ENCODE measurements around the gene METTL5.
"Not testable (repeated sequence)": the region's sequence is repeated elsewhere in the genome, so short reads cannot be mapped to it uniquely, and the experiment has no call there.

The METTL5 gene

DNA sequence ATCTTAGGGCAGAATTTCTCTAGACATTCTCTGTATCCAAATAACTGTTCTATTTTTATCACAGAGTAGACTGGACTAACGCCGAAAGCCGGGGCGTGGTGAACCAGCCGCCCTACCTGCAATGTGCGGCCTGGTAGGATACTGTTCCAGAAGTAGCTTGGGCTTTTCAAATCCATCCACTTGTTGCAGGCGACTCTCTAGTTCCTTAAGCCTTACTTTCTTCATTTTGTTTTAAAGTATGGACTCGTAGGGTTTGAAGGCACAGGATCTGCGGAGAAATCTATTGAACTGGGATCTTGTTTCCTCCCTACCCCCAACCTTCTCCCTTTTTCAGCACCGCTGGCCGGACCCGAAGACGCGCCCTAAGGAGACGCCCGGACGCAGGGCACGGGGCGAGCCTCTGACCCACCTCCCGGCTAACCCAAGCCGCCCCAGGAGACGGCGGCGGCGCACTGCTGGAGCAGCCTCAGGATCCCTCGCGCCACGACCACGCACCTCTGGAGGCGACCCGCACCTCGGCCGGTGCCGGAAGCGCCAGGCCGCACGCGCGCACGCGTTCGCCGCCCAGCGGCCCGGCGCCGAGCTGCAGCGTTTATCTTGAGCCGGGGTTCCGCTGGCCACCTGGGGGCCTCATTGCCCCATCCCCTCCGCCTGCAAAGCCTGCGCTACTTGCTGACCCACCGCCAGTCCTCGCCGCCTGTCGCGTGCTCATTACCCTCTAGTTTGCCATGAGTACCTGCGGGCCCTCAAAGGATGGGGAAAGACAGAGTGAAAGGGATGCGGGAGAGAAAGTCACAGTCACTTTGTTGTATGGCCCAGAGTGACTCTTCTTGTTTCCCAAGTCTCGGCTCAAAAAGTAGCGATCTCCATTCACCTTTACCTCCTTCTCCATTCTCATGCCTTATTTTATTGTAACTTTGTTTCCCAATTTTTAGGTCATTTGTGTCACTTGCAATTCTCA lies at the start of gene METTL5:
TSS of gene METTL5 (minus strand) at position 533 of the 961 bp plus-strand sequence. CDS start at position 225, 308 bp downstream.
- DNase-seq (ENCODE audit: low read depth): peak; percentile 72

GRCh38 chr2:169871994-169872393 lies 47.3 kb upstream of the METTL5 start:
- no peak for DNase-seq (ENCODE audit: low read depth)

- not testable (repeated sequence) for DNase-seq (ENCODE audit: low read depth)
Measured at GRCh38 chr2:169871369-169871768, 46.7 kb upstream of the METTL5 start.

- no peak for DNase-seq (ENCODE audit: low read depth)
Measured at GRCh38 chr2:169868951-169869350, 44.2 kb upstream of the METTL5 start.

DNA sequence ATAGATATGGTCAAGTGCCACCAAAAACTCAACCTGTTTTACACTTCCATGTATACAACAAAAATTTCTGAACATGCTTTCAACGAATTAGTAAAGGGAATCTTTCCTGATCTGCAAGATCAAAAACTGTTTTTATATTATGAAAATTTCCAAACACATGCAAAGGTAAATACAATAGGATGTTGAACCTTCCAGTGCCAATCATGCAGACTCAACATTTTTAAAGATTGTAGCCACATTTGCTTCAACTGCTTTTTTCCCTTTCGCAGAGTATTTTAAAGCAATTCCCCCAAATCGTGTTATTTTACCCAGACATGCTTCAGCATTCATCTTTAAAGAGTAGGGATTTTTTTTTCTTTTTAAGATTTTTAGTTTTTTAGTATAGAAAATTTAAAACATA lies 42.9 kb upstream of the METTL5 start:
- no peak for DNase-seq (ENCODE audit: low read depth)

GRCh38 chr2:169866230-169866629 lies 41.5 kb upstream of the METTL5 start:
- DNase-seq (ENCODE audit: low read depth): not testable (repeated sequence)

DNA sequence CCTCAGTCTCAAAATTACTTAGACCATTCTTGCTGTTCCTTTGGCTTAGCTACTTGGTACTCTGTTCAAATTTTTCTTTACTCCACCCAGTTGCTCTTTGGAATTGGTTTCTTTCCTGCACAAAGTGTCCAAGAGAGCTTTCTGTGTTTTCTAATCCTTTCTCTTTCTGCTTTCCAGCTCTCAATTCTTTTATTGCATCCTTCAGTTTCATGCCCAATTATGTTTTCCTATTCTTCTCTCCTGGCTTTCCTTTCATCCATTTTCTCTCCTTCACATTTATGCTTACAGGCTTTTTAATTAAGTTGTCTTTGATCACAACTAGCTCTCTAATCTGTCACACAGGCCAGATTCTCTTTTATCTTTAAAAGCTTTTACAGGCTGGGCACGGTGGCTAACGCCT lies 40.8 kb upstream of the METTL5 start:
- DNase-seq (ENCODE audit: low read depth): no peak

- no peak for DNase-seq (ENCODE audit: low read depth)
Measured at GRCh38 chr2:169862816-169863215, 38.1 kb upstream of the METTL5 start.

DNA sequence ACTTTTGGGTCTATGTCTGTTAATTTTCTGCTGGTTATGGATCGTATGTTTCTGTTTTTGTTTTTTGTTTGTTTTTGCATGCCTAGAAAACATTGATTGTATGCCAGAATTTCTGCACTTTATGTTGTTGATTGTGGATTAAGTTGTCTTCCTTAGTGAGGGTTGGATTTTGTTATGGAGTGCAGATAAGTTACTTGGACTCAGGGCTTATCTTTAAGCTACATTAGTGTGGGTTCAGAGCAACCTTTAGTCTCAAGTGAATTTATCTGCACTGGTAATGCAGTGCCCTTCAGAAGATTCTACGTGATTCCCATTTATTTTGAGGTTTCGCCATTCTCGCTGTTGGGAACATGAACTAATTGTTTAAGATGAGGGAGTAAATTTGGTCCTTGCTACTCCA lies 35.4 kb upstream of the METTL5 start:
- DNase-seq (ENCODE audit: low read depth): no peak

- DNase-seq (ENCODE audit: low read depth): no peak
Measured at GRCh38 chr2:169859423-169859822, 34.7 kb upstream of the METTL5 start.

- DNase-seq (ENCODE audit: low read depth): not testable (repeated sequence)
Measured at GRCh38 chr2:169855281-169856258, 30.9 kb upstream of the METTL5 start.

GRCh38 chr2:169853041-169853668 lies 28.4 kb upstream of the METTL5 start:
- DNase-seq (ENCODE audit: low read depth): no peak

DNA sequence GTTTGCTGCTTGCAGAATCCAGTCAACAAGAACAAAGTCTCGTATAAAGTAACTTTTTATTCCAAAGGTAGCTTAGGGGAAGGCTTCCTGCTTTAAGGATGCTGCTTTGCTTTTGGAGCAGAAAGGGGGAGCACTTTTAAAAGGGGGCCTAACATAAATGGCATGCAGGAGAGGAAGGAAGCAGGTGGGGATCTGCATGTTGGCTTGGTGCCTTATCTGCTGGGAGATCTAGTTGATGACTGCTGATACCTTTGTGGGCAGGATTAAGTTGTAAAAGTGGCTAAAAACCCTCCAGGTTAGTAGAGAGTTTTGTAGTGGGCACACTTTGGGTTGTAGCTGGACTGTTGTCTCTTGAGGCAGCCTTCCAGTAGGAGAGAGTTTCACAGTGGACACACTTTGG lies 25.0 kb upstream of the METTL5 start:
- DNase-seq (ENCODE audit: low read depth): no peak

DNA sequence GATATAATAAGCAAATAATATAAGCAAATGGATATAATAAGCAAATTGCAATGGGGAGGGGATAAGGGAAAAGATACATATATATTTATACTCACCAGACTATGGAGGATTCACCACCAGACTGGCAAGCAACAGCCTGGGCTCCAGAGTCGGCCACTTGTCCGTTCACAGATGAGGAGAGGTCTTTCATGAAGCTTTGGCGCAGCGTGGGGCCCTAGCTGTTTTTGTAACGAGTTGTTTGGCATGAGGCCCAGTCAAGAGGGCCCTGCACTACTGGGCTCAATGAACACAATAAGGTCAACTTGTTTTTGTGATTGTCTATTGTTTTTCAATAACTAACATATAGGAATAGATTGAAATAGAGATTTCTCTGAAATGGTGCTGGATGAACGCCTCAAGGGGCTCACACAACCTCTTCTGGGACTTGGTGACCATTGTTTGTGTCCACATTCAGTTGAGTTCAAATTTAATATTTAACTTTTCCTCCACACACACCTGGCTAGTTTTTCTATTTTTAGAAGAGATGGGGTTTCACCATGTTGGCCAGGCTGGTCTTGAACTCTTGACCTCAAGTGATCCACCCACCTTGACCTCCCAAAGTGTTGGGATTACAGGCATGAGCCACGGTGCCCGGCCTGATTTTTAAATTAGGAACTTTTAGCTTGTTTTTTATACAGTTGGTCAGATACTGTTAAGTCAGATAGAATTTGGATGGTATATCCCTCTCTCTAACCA lies 24.4 kb upstream of the METTL5 start:
- not testable (repeated sequence) for DNase-seq (ENCODE audit: low read depth)

- no peak for DNase-seq (ENCODE audit: low read depth)
Measured at GRCh38 chr2:169845016-169845415, 20.3 kb upstream of the METTL5 start.

- DNase-seq (ENCODE audit: low read depth): not testable (repeated sequence)
Measured at GRCh38 chr2:169841625-169842024, 16.9 kb upstream of the METTL5 start.

- DNase-seq (ENCODE audit: low read depth): no peak
Measured at GRCh38 chr2:169840747-169841142, 16.0 kb upstream of the METTL5 start.

DNA sequence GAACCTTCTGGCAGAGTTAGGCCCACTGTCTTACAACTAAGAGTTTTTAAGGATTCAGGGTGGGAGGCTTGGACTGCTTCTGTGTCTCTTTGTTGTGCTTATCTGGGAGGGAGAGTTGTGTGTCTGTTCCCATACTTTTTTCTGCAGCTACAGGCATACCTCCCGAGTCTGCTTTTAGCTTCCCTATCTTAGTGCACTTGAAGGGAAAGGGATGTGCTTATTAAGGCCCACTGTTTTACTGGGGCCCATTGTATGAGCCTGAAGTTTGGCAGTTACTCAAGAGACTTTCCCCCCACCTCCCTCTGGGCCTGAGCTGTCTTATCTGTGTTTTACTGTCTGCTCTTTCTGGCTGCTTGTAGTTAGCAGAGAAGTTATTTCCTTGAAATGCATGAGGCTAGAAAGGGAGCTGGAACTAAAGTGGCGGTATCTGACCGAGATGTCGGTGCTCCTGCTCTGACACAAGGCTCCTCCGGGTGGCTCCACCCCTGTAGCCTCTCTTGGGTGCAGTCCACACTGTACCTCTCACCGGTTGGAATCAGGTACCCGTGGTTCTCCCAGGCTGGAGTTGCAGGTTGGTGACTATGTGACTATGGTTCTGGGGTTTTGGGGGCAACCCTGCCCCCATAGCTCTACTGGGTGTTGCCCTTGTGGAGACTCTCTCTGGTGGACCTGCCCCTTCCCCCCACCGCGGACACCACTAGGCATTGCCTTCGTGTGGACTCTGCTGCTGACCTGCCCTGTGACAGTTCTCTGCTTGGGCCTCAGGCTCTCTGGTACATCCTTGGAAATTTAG lies 15.4 kb upstream of the METTL5 start:
- DNase-seq (ENCODE audit: low read depth): no peak

- no peak for DNase-seq (ENCODE audit: low read depth)
Measured at GRCh38 chr2:169838743-169839489, 14.2 kb upstream of the METTL5 start.

DNA sequence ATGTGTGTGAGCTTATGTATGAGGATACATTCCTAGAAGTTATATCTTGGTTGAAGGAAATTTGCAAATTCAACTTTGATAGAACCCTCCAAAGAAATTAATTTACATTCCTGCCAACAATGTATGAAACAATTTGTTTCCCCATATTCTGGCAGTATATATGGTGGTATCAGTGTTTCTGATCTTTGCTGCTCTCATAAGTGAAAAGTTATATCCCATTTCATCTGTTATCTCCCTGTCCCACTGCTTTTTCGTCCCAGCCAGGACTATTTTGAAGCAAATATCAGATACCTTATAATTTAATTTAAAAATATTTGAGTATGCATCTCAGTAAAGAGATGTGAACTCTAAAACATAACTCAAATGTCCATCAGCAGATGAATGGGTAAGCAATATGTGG lies 9.7 kb upstream of the METTL5 start:
- DNase-seq (ENCODE audit: low read depth): no peak
